Uterus (tissue), 2 donors: ENCODE measurements around the gene SIAH2.

Experiments used
- POLR2A ChIP-seq, 2 donors: fragments of 450-650 bp; IDR thresholded peaks; one replicate each; pipeline ENCODE4 v1.6.1; 2016; ENCODE audit warnings: antibody characterized with exemption in 2 of 2, mild to moderate bottlenecking in 1 of 2, moderate library complexity in 1 of 2
- TF ChIP-seq, protein P1 (sequence below), 4 experiments: fragments of 200-600 bp in 2 of 4; fragments of 450-650 bp in 2 of 4; sonication (generic) in 2 of 4; IDR thresholded peaks; one replicate each; pipeline ENCODE4 v1.5.1; 2016 to 2019; ENCODE audit warnings: antibody characterized with exemption in 4 of 4, mild to moderate bottlenecking in 2 of 4, moderate library complexity in 1 of 4

DNA sequence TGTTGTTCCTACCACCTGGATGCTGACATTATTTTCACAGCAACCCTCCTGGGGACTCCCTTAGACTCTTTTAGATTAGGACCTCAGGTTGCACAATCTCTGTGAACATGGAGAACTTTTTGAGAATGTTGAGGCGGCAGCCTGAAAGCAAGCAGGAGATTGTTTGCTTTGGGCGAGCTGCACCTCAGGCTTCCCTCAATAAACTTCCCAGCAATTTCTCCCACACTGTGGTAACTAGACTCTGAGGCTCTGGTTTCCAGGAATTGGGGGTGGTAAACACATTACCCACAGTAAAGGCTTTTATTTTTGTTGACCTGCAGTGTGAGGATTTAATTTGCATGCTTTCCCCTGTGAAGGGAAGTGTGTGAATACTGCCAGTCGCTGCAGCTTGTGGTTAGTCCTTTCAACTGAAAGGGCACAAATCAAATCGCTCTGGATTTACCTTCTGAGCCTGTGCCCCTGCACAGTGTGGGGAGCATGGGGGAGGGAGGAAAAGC is 35.2 kb upstream of the SIAH2 start:
- TF ChIP-seq, protein P1, sequence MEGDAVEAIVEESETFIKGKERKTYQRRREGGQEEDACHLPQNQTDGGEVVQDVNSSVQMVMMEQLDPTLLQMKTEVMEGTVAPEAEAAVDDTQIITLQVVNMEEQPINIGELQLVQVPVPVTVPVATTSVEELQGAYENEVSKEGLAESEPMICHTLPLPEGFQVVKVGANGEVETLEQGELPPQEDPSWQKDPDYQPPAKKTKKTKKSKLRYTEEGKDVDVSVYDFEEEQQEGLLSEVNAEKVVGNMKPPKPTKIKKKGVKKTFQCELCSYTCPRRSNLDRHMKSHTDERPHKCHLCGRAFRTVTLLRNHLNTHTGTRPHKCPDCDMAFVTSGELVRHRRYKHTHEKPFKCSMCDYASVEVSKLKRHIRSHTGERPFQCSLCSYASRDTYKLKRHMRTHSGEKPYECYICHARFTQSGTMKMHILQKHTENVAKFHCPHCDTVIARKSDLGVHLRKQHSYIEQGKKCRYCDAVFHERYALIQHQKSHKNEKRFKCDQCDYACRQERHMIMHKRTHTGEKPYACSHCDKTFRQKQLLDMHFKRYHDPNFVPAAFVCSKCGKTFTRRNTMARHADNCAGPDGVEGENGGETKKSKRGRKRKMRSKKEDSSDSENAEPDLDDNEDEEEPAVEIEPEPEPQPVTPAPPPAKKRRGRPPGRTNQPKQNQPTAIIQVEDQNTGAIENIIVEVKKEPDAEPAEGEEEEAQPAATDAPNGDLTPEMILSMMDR (IDR thresholded peaks at IDR 0.05): no peak
- TF ChIP-seq POLR2A (IDR thresholded peaks at IDR 0.05): no peak
